ENCODE data around the gene MXD3. TPM values are rescaled to one million over a fixed set of nuclear protein-coding genes. Genes with fewer than 3 reads are reported as not detected.

Gene MXD3
- total and polyA plus RNA-seq, 2 experiments from 2014 or later: 9.9 to 11.6 TPM

- Histone ChIP-seq H4K20me1 (replicated peaks; ENCODE audit: insufficient read depth) (no peaks in the 10 kb centered on the region), H3K9me2 (ENCODE audit: insufficient read depth) (peaks cover 4% of the 10 kb centered on the region; the same call in 1 of the 2 replicates), H2AFZ (no peak overlapping the region), H3K4me2 (no peak overlapping the region), H3K27me3 (ENCODE audit: insufficient read depth) (no peaks in the 10 kb centered on the region; the same call in 1 of the 2 replicates), H3K36me3 (ENCODE audit: insufficient read depth) (no peaks in the 10 kb centered on the region), H3F3A (replicated peaks; ENCODE audit: low read depth) (0 out of 2 replicates have a peak, but pooled peaks cover 5% of the 10 kb centered on the region), H3K79me2 (replicated peaks; ENCODE audit: insufficient read depth) (peaks cover 6% of the 10 kb centered on the region), H3K4me3 (no peak overlapping the region), H3K4me1 (ENCODE audit: insufficient read depth) (peaks cover under 1% of the 10 kb centered on the region; the same call in 1 of the 2 replicates), H3K27ac (ENCODE audit: low read depth) (no peak overlapping the region)
- Mint-ChIP-seq H3K4me1 (peaks cover 7% of the 10 kb centered on the region; the same call in 2 of the 3 replicates), H3K4me3 (no peak overlapping the region), H3K27me3 (ENCODE audit: insufficient read depth, low read depth, poor library complexity) (peaks cover 16% of the 10 kb centered on the region), H3K27ac (no peak overlapping the region), H3K36me3 (ENCODE audit: low read depth) (no peaks in the 10 kb centered on the region), H3K9me3 (no peaks in the 10 kb centered on the region; the same call in 2 of the 3 replicates)
- DNase-seq (ENCODE audit: low spot score) (no peak), ATAC-seq (no peak)
- no peak for TF ChIP-seq ZNF114 (CRISPR knock-in tag; IDR thresholded peaks at IDR 0.05)
- TF ChIP-seq ZNF462 (CRISPR knock-in tag; IDR thresholded peaks at IDR 0.05): no peak
- no peak for TF ChIP-seq EZH2phosphoT487 (IDR thresholded peaks at IDR 0.05; ENCODE audit: unreplicated experiment)
- TF ChIP-seq EZH2 (IDR thresholded peaks at IDR 0.05; ENCODE audit: low read depth, unreplicated experiment): no peak
- no peak for TF ChIP-seq NANOG (IDR thresholded peaks at IDR 0.05; ENCODE audit: borderline replicate concordance)
- no peak for TF ChIP-seq ETS1 (IDR thresholded peaks at IDR 0.05)
- TF ChIP-seq POLR2AphosphoS5 (IDR thresholded peaks at IDR 0.05; ENCODE audit: low read depth): no peak
- TF ChIP-seq JUNB (IDR thresholded peaks at IDR 0.05; ENCODE audit: unreplicated experiment): no peak
- no peak for TF ChIP-seq CTCF (conservative IDR thresholded peaks at IDR 0.05; ENCODE audit: low read depth in 2 of 2)
- TF ChIP-seq ZNF331 (CRISPR knock-in tag; IDR thresholded peaks at IDR 0.05; ENCODE audit: low read depth): no peak
- TF ChIP-seq CREB1 (CRISPR knock-in tag; IDR thresholded peaks at IDR 0.05; ENCODE audit: low read depth): no peak
These were observed 44.1 kb upstream of the MXD3 start for GRCh38 chr5:177355868-177356168.

Data from GM23338 (cell line).